HG03097 (cell line): ENCODE data around the gene SH2B3.

Source experiments
- ATAC-seq: cut with Tn5 transposase; IDR thresholded peaks from one replicate; pipeline ENCODE4 v1.9.1; 2021; ENCODE audit not compliant: unreplicated experiment, low FRiP score

Gene SH2B3

DNA sequence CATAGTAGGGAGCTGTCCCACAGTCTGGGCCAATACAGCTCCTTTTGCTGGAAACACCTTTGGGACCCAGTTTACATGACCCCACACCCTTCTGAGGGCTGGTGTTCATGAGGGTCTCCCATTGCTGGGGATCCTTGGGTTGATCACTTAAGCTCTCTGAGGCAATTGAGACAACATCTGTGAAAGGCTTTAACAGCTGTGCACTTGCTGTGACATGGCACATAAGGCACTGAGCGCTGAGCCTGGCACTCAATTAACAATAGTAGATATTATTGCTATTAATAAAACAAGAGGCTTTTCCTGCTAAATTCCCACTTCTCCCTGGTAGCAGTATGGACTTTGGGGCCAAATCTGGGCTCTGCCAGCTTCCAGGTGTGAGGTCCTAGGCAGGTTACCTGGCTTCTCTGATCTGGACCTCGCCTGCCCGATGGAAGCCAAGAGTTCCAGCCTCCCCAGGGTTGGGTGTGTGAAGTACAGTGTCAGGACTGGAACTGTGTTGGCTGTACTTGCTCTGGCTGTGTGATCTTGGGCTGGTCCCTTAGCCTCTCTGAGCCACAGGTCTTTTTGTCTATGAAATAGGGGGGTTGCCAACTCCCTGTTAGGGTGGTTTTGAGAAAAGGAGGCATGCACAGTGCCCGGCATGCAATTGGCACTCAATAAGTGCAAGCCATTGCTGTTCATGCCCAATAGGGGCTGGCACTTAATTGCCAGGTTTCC, 3.1 kb downstream of the SH2B3 start:
- no peak for ATAC-seq

DNA sequence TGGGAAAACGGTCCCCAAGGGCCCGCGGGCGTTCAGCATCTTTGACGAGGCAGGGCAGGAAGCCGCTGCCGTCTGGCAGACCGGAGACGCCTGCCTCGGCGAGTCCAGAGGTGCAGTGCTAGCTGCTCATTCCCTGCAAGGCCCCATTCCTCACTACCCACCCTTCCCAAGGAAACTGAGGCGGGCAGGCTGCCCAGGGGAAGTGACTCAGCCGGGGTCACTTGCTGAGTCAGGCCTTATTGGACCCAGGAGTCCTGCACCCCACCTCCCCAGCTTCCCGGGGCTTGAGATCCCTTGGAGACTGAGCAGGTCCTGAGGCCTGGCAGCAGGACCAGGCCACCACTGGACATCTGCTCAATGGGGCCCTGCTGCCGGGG, 3.7 kb downstream of the SH2B3 start:
- no peak for ATAC-seq

DNA sequence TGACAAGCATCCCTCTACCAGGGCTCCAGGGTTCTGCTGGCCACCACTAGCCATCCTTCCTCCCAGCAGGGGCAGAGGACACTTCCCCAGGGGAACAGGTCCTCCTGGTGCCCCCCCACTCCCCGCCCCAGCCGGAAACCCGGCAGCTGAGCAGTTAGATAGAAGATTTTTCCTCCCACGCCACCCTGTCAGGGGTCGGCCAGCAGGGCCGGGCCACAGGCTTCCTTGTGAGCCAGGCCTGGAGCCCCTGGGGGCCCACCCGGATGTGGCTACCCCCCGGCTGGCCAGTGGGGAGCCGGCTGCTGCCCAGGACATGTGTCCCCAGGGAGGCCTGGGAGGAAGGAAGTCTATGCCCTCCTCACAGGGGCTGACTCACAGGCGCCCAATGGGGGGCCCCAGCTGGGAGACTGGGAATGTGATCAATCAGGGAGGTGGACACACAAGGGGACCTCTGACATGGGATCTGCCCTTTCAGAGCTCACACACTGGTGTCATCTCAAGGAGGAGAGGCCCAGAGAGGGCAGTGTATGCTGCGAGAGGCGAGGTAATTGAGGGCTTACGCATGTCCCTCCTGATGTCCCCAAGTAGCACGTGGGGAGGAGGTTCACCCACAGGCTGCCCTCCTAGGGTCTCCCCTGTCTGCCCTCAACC, 4.2 kb downstream of the SH2B3 start:
- no peak for ATAC-seq

DNA sequence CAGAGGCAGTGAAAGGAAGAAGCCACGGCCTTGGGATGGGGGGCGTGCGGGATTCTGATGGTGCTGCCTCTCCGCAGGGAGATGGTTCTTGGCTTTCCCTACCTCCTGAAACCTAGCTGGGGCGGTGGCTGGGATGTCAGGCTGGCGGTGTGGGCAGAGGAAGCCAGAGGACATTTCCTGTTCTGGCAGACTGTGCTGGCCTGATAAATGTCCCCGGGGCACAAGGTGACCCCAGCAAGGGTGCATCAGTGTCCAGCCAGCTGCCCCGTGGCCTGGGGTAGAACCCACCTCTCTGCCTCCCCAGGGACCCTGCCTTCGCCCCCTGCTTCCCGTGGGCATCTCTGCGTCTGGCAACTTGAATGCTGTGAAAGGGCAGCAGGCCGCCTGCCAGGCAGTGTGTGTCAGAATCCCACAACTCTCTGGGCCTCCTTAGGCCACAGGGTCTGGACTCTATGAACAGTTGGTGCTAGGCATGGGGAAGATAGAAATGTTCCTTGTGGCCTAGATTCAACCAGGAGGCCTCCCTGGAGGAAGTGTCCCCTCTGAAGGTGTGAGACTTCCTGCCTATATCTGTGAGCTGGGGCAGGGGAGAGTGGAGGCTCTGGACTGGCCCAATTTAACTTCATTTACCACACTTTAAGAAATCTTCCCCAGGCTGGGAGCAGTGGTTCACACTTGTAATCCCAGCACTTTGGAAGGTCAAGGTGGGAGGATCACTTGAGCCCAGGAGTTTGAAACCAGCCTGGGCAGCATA, 4.9 kb downstream of the SH2B3 start:
- no peak for ATAC-seq

GRCh38 chr12:111411185-111411764, 5.6 kb downstream of the SH2B3 start:
- ATAC-seq, result no peak

- ATAC-seq, result no peak
Observed at GRCh38 chr12:111412007-111412829, 6.5 kb downstream of the SH2B3 start.

GRCh38 chr12:111412830-111413441, 7.2 kb downstream of the SH2B3 start:
- no peak for ATAC-seq

GRCh38 chr12:111413442-111414086, 7.8 kb downstream of the SH2B3 start:
- ATAC-seq, result no peak

- ATAC-seq, result no peak
Observed at GRCh38 chr12:111414711-111415252, 9.1 kb downstream of the SH2B3 start.

DNA sequence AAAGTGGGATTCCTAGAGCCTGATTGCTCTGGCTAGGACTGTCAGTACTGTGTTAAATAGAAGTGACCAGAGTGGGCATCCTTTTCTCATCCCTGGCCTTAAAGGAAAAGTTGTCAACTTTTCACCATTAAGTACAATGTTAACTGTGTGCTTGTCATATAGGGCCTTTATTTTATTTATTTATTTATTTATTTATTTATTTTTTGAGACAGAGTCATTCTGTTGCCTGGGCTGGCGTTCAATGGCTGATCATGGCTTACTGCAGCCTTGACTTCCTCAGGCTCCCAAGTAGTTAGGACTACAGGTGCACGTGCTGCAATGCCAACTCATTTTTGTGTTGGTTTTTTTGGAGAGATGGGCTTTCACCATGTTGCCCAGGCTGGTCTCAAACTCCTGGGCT, 11.6 kb downstream of the SH2B3 start:
- no peak for ATAC-seq

- no peak for ATAC-seq
Observed at GRCh38 chr12:111417784-111418593, 12.3 kb downstream of the SH2B3 start.

DNA sequence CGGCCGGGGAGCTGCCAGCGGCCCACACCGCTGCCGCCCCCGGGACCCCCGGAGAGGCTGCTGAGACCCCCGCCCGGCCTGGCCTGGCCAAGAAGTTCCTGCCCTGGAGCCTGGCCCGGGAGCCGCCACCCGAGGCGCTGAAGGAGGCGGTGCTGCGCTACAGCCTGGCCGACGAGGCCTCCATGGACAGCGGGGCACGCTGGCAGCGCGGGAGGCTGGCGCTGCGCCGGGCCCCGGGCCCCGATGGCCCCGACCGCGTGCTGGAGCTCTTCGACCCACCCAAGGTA, 12.8 kb downstream of the SH2B3 start:
- no peak for ATAC-seq

DNA sequence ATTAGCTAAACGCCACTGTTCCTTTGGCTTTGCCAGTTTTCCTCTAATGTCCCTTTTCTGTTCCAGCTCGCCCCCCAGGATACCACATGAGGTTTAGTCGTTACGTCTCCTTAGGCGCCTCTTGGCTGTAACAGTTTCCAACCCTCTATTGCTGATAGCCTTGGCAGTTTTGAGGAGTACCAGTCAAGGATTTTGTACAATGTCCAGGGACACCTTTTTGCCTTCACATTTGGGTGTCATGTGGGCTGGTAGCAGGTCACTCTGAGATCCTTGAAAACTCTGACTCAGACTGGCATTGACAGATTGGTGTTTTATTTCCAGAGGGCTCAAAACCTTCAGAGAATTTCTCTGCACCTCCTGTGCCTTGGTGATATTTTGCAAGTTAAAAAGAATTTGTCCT, 14.1 kb downstream of the SH2B3 start:
- no peak for ATAC-seq

GRCh38 chr12:111420494-111420893, 14.8 kb downstream of the SH2B3 start:
- no peak for ATAC-seq

DNA sequence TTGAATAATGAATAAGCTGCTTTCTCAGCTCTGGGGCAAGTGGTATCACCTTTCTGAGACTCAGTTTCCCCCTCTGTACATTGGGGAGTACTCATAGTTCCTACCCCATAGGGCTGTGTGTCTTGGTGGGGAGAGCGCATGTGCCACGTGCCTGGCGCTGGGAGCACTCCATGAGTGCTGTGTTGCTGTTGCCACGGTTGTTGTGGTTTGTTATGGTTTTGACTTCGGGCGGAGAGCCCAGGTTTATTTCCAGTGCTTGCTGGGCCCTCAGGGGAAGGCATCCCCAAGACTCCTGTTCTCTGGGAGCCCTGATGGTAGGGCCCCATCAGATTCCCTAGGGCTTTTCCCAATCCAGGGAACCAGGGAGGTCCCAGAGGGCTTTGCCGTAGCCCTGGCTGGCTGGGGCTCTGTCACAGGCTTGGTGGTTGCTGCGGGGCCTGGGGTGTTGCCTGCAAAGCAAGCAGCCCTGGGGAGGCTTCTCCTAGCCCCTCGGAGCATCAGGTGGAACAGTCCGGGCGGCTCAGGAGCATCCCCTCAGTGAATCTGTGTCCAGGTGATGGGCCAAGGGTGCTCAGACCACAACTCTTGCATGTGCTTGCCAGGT, 18.6 kb downstream of the SH2B3 start:
- ATAC-seq, result no peak

DNA sequence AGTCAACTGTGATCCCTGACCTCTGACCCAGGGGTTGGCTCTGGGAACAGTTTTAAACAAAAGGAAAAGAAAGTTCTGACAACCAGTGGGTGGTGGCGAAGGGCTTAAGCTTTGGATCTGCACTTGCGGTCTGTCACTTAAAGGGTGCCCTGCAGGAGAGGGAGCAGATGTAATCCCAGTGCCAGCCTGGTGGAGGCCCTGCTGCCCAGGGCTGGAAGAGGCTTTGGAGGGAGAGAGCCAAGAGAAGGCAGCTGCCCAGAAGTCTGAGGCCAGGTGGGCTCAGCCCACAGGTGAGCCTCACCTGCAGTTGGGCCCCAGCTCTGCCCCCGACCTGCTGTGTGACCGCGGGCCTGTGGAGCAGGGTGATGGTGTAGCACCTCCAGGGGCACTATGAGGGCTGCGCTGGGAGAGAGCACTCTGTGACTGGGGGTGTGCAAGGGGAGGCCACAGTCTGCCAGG, 19.1 kb downstream of the SH2B3 start:
- no peak for ATAC-seq

- ATAC-seq, result no peak
Observed at GRCh38 chr12:111425655-111426054, 19.9 kb downstream of the SH2B3 start.
